Measurements from ENCODE around the gene TRPV6.

DNA sequence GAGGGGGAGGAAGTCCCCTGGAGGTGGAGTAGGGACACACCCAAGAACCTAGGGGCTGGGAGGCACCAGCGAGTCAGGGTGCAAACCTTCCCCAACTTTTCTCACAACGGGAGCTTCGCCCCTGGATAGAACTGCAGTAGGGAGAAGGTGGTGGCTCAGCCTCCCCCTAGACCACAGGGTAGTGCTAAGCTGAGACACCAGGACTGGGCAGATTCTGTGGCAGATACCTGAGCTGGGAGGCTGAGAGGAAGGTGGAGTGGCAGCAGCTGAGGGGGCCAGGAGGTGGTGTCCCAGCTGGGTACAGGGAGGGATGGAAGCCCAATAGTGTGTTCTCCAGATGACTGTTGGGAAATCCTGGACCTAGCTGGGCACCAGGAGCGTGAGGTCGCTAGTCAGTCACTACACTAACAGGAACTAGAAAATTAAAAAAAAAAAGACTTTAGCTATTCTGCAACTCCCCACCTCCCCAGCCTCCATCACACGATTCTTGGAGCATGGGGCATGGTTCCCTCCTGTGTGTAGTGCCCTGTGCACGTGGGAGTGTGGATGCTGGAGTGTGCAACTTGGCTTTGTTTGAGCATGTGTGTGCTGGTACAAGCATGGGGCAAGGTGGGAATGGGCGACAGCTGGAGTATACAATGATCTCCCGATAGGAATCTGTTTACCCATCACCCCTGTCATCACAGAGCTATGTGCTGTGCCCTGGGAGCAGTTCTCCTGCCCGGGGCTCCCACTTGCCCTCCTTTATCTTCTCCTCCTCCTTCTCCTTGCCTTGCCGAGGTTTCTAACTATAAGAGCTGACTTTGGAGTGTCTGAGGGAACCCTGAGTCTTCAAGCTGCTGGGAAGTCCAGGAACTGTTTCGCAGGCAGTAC lies 8.8 kb upstream of the TRPV6 start:
- TF ChIP-seq POLR2A (IDR thresholded peaks at IDR 0.05) (no peak), EP300 (IDR thresholded peaks at IDR 0.05) (no peak)
- TF ChIP-seq, protein P1, sequence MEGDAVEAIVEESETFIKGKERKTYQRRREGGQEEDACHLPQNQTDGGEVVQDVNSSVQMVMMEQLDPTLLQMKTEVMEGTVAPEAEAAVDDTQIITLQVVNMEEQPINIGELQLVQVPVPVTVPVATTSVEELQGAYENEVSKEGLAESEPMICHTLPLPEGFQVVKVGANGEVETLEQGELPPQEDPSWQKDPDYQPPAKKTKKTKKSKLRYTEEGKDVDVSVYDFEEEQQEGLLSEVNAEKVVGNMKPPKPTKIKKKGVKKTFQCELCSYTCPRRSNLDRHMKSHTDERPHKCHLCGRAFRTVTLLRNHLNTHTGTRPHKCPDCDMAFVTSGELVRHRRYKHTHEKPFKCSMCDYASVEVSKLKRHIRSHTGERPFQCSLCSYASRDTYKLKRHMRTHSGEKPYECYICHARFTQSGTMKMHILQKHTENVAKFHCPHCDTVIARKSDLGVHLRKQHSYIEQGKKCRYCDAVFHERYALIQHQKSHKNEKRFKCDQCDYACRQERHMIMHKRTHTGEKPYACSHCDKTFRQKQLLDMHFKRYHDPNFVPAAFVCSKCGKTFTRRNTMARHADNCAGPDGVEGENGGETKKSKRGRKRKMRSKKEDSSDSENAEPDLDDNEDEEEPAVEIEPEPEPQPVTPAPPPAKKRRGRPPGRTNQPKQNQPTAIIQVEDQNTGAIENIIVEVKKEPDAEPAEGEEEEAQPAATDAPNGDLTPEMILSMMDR (IDR thresholded peaks at IDR 0.05): no peak

Measured in ovary (tissue), 3 donors.